Hypothalamus (tissue), 51 donors: ENCODE measurements around the gene MAD1L1.

ENCODE experiments used
- DNase-seq, 51 donors: peaks; one replicate each; lab custom pipeline; 2025; lab: John Stamatoyannopoulos, UW

Gene MAD1L1

GRCh38 chr7:1856888-1857441 lies 375.8 kb downstream of the MAD1L1 start:
- DNase-seq: no peak

DNA sequence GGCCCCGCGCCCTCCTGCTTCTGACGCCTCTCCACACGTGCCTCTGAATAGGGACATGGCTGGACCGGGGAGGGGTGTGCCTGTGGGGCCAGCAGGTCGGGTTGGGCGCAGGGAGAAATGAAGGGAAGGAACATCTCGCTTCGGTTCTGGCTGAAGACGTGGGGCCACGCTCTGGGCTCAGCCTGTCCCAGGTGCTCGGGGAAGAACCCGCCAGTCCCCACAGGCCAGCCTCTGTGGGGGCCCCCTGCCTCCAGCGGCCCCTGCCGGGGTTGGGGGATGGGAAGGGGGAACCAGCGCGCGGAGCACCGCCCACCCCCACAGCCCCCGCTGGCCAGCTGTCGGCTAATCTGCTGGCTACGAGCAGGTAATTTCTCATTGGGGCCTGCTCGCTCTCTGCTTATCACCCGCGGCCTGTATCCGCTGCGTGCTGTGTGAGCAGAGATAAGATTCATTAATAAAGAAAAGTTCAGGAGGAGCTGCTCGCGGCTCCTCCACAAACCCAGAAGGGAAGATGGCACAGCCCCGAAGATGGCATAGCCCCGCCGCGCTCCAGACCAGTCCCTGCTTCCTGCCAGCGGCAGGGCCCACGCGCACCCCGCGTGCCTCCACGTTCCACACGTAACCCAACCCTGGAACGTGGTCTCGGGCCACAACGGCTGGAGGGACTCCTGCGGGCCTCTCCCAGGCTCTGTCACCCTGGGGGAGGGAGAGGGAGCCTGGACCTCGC lies 376.4 kb downstream of the MAD1L1 start:
- no peak for DNase-seq

DNA sequence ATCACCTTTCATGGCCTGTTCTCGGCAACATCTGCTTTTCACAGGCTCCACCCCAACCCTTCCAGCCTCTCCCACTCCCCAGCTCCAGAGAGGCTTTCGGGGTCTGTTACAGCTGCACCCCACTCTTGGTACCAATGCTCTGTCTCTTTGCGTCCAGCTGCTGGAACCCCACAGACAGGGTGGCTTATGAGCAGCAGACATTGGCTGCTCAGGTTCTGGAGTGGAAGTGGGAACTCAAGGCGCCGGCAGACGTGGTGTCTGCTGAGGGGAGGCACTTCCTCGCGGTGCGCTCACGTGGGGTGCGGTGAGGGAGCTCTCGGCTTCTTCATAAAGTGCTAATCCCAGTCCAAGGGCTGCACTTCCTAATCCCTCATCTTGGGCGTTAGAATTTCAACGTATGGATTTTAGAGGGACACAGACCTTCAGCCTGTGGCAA lies 377.0 kb downstream of the MAD1L1 start:
- DNase-seq: no peak

DNA sequence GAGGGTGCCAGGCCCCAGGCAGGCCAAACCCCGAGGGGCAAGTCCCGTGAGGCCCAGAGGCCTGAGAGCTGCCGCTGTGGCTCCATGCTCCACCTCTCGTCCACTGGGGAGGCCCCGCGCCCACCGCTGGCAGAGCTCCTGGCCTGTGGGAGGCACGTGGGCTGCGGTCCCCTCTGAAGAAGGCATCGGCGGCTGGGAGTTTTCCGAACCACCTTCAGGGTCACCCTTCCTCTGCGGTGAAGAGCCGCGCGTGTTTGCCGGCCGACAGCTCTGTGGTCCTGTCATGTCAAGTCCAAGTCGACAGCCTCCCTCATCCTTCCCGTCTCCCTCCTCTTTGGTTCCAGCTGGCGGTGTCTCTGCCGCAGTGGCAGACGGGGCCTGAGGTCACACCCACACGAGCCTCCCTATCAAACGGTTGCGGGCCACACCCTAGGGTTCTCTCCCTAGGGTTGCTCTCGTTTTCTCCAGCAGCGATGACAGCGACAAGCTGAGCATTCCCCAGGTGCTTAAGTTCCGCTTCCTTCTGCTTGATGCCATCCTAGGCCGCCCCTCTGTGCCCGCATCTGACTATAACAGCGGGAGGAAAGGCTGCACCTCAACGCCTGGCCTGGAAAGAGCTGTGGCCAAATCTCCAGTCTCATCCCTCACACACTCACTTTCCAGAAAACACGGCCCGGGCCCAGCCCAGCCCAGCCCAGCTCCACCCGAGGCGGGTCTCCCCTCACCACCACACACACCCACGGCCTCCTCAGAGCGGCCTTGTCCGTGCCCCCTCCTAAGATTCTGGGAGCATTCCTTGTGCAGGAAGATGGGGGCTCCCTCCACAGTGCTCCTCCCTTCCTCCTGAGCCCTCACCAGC lies 377.6 kb downstream of the MAD1L1 start:
- DNase-seq: no peak

GRCh38 chr7:1853986-1854865 lies 378.5 kb downstream of the MAD1L1 start:
- no peak for DNase-seq

DNA sequence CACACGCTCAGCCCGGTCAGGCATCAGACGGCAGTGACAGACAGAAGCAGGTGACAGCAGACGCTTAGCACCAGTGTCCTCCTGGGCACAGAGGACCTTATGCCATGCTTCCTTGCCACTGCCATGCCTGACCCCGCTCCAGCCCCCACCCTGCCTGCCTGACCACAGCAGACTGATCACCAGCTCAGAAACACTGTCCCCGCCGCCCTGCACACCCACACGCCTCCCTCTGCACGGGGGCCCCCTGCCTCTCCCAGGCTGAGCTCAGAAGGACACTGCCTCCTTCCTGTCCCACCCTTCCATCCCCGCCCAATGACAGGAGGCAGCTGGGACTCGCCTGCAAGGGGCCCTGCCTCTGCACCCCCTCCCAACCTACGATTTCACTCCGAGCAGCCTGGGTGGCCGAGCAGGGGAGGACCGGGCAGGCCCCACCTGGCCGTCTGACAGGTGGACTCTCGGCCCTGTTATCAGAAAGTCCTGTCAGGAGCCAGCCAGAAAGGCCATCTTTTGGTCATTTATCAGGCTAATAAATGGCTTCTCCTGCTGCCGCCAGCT lies 379.2 kb downstream of the MAD1L1 start:
- no peak for DNase-seq

- no peak for DNase-seq
These were observed 380.0 kb downstream of the MAD1L1 start for GRCh38 chr7:1852517-1853430.

DNA sequence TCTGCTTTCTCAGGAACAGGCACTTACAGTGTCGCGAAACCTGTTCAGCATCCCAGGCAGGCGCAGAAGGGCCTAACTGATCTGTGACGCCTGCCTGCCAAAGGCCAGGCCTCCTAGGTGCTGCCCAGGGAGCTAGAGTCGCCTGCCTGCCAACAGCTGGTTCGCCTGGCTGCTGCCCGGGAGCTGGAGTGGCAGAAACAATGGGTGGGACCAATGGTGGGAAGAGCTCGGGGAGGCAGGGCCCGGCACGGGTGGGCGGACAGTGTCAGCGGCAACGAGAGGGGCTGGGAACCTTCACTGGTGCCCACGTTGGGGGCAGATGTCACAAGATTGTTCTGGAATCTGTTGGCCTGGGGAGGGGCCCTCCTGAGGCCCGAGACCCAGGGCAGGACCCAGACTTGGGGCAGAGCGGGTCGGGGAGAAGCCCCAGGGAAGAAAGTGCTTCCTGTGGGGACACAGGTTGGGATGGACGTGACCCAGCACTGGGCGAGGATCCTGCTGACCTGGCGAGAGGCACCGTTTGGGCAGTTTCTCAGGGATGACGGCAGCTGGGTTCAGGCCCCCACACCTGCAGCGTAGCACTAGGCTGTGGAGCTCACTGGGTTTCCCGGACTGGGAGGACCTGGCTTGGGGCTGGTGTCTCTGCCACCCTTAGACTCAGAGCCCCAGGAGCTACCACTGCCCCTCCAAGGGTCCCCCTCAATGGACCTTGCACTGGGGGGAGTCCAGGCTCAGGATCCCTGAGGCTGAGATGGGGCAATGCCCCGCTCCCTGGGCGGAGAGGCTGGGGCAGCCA lies 380.8 kb downstream of the MAD1L1 start:
- DNase-seq: peak in 2 of 51 donors; percentile 9 to 14

DNA sequence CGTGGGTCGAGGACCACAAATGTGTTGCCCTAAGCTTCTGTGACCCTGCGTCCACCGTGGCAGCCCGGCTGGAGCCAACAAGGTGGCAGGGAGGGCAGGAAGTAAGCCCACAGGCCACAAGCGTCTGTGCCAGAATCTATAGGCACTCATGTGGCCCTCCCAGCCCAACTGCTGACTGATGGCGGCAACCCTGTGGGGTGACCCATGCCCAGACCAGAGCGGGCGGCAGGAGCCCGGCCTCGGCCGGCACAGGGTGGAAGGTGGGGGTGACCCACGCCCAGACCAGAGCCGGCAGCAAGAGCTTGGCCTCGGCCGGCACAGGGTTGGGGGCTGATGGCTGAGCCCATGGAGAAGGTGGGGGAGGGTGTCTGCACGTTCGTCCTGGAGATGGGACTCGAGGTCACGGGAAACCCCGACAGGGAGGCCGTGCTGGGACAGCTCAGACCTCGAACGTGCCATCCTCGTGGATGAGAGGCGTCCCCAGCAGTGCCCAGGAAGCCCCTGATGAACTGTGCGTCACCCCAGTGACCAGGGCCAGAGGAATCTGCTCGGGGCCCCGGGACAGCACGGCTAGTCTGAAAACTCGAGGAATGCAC lies 381.7 kb downstream of the MAD1L1 start:
- DNase-seq: no peak

- DNase-seq: no peak
These were observed 382.4 kb downstream of the MAD1L1 start for GRCh38 chr7:1850111-1850975.

DNA sequence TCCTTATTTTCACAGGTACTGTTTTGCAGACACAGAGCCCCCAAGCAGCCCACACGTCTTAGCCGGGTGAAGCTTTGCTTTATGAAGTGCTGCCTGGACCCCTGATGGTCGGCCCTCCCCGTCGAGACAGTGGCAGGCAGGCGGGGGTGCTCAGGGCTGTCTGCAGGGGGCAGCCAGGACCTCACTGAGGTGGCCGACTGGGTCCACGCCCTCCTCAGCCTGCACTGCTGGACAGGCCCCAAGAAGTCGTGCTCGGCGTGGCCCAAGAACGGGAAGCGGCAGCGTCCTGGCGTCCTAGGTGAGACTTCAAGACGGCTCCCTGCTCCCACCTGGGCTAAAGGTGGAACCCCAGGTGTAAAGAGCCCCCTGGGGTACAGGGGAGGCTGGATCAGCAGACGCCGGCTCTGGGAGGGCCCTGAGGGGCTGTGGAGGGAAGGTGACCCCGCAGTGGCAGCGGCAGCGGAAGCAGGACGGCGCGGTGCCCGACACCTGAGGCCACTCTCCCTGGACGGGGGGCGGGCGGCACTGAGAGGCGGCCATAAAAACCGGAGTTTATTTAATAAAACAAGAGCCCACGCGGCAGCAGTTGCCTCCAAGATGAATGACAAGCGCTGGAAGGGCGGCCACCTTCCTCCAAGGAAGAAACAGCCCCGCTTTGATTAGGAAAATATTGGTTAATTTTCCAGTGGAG lies 383.2 kb downstream of the MAD1L1 start:
- DNase-seq: no peak

- no peak for DNase-seq
These were observed 383.8 kb downstream of the MAD1L1 start for GRCh38 chr7:1848911-1849311.

DNA sequence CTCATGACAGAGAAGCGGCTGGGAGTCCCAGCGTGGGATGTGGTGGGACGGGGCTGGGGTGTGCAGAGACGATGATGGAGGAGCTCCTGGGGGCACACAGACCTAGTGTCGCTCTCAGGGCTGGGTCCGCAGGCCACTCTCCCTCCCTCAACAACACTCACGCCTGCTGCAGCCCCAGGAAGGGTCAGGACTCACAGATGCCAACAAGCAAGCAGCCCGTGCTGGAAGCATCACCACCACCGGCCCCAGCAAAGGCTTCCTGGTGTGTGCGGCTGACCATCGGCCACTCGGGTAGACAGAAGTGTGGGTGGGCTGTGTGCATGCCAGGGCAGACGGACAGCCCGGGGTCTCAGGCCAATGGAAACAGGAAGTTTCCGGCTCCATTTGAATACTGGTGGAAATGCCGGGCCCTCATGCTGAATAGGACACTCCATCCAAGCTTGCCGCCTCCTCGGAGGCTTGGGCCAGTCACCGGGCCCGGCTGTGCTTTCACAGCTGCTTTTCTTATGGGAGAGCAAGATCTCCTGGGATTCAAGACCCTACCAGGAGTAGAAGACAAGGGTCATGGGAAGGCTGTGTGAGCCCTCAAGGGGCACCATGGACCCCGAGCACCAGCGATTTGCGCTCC lies 384.6 kb downstream of the MAD1L1 start:
- no peak for DNase-seq

DNA sequence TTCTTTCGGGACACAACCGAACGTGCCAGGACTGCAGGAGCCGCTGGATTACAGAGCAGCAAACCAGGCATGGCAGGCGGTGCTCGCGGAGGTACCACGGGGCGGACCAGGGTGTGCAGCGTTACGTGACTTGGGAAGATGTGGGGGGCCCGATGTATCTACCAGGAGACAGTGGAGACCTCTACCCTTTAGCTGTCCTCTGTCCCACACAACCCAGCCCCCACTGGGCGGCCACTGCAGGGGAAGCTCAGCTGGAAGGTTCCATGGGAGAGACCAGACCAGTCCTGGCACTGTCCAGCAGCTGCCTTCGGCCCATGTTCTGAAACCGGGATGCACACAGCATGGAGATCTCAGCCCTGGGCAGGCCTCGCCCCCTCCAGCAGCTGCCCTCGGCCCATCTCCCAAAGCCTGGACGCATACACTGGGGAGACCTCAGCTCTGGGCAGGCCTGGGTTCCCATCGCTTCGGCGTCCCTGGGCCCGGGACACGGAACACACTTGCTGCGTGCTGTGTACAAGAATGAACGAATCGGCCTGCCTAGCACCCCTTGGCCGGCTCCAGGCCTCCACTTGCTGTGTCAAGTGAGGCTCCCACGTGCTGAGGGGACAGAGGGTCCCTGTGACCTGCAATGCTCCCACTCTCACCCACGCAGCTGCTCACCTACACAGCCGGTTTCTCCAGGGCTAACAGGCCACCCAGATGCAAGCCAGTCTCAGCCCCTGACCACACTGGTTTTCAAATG lies 385.3 kb downstream of the MAD1L1 start:
- DNase-seq: no peak
